GM21423 (cell line): Measurements from ENCODE around the gene ALOX5AP.

Experiments used
- ATAC-seq: cut with Tn5 transposase; IDR thresholded peaks from one replicate; pipeline ENCODE4 v1.9.1; 2021; ENCODE audit warnings: mild to moderate bottlenecking, moderate library complexity; ENCODE audit not compliant: unreplicated experiment

The ALOX5AP gene

GRCh38 chr13:30792285-30793000 lies 57.1 kb downstream of the ALOX5AP start:
- ATAC-seq: no peak

GRCh38 chr13:30796132-30796572 lies 60.8 kb downstream of the ALOX5AP start:
- ATAC-seq: no peak

GRCh38 chr13:30796631-30797601 lies 61.6 kb downstream of the ALOX5AP start:
- no peak for ATAC-seq

GRCh38 chr13:30797847-30798535 lies 62.6 kb downstream of the ALOX5AP start:
- no peak for ATAC-seq

- ATAC-seq: no peak
Observed at GRCh38 chr13:30798776-30799355, 63.5 kb downstream of the ALOX5AP start.

GRCh38 chr13:30799356-30799824 lies 64.0 kb downstream of the ALOX5AP start:
- ATAC-seq: no peak

- no peak for ATAC-seq
Observed at GRCh38 chr13:30800107-30800506, 64.8 kb downstream of the ALOX5AP start.

GRCh38 chr13:30802501-30802900 lies 67.2 kb downstream of the ALOX5AP start:
- peak; percentile 20 for ATAC-seq

GRCh38 chr13:30802953-30803478 lies 67.7 kb downstream of the ALOX5AP start:
- ATAC-seq: peak; percentile 90

GRCh38 chr13:30803749-30804148 lies 68.4 kb downstream of the ALOX5AP start:
- no peak for ATAC-seq

- no peak for ATAC-seq
Observed at GRCh38 chr13:30804474-30804873, 69.1 kb downstream of the ALOX5AP start.

GRCh38 chr13:30805132-30805537 lies 69.8 kb downstream of the ALOX5AP start:
- no peak for ATAC-seq

- ATAC-seq: no peak
Observed at GRCh38 chr13:30805603-30806011, 70.3 kb downstream of the ALOX5AP start.

GRCh38 chr13:30806784-30807183 lies 71.4 kb downstream of the ALOX5AP start:
- no peak for ATAC-seq

GRCh38 chr13:30807392-30807791 lies 72.0 kb downstream of the ALOX5AP start:
- ATAC-seq: no peak

- ATAC-seq: no peak
Observed at GRCh38 chr13:30808600-30808999, 73.3 kb downstream of the ALOX5AP start.

GRCh38 chr13:30809787-30810186 lies 74.4 kb downstream of the ALOX5AP start:
- ATAC-seq: no peak

- no peak for ATAC-seq
Observed at GRCh38 chr13:30810261-30810701, 74.9 kb downstream of the ALOX5AP start.

GRCh38 chr13:30810801-30811200 lies 75.5 kb downstream of the ALOX5AP start:
- ATAC-seq: no peak
